ENCODE measurements around the gene PSMF1.

DNA sequence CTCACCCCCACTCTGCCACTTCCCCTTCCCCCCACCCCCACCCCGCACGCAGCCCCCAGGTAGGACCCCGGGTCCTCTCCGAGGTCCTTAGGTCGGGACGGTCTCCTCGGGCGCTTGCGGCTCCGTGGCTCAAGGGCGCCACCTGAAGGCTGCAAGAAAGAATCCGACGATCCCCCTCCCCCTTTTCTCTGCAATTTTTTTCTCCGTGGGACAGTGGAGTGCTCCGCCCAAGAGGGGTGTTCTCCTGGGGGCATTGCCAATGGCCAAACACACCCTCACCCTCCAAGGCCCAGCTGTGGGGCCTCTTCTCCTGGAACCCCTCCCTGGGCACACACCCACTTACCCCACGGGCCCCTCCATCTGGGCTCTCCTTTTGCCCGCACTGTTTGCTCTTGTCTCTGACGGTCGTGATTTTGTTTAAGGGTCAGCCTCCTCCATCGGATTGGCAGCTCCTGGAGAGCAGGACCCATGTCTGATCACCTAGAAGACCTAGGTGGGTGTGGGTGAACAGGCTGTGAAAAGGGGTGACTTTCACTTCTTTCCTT lies 67.5 kb downstream of the PSMF1 start:
- TF ChIP-seq TAF1 (IDR thresholded peaks at IDR 0.05; ENCODE audit: borderline replicate concordance, insufficient read depth, low read length) = no peak
- TF ChIP-seq POLR2AphosphoS5 (IDR thresholded peaks at IDR 0.05; ENCODE audit: low read depth, low read length) = no peak
- TF ChIP-seq, protein P1, sequence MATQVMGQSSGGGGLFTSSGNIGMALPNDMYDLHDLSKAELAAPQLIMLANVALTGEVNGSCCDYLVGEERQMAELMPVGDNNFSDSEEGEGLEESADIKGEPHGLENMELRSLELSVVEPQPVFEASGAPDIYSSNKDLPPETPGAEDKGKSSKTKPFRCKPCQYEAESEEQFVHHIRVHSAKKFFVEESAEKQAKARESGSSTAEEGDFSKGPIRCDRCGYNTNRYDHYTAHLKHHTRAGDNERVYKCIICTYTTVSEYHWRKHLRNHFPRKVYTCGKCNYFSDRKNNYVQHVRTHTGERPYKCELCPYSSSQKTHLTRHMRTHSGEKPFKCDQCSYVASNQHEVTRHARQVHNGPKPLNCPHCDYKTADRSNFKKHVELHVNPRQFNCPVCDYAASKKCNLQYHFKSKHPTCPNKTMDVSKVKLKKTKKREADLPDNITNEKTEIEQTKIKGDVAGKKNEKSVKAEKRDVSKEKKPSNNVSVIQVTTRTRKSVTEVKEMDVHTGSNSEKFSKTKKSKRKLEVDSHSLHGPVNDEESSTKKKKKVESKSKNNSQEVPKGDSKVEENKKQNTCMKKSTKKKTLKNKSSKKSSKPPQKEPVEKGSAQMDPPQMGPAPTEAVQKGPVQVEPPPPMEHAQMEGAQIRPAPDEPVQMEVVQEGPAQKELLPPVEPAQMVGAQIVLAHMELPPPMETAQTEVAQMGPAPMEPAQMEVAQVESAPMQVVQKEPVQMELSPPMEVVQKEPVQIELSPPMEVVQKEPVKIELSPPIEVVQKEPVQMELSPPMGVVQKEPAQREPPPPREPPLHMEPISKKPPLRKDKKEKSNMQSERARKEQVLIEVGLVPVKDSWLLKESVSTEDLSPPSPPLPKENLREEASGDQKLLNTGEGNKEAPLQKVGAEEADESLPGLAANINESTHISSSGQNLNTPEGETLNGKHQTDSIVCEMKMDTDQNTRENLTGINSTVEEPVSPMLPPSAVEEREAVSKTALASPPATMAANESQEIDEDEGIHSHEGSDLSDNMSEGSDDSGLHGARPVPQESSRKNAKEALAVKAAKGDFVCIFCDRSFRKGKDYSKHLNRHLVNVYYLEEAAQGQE (IDR thresholded peaks at IDR 0.05; ENCODE audit: insufficient read depth in 1 of 2, low read depth in 2 of 2, low read length in 2 of 2) = no peak
- no peak for TF ChIP-seq SIN3A (IDR thresholded peaks at IDR 0.05; ENCODE audit: borderline replicate concordance, insufficient read depth, low read length)

Data from PFSK-1 (cell line).